ENCODE measurements around the gene SEZ6. TPM values are rescaled to one million over a fixed set of nuclear protein-coding genes. Genes with fewer than 3 reads are reported as not detected.

Gene SEZ6
- total RNA-seq, 1 donor from 2014 or later = 10.1 TPM

DNA sequence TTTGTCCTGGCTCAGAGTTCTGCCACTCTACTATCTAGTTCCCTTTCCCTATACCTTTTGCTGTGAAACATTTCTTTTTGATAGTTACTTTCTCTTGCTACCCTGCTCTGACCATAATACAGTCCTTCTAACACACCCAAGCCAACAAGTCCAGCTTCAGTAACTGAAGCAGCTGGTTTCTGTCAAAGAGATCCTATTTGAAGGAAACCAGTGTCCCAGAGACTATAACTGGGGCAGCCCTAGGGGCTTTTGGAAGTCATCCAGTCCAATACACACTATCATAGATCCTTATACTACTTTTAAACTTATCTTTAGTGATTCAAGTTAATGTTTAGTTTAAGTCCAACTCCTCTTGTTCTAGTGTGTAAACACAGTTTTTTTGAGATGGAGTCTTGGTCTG is 85.6 kb downstream of the SEZ6 start:
- Mint-ChIP-seq H3K9me3 (ENCODE audit: low read depth) (no peaks in the 10 kb centered on the region), H3K4me3 (ENCODE audit: low read depth) (no peak overlapping the region), H3K36me3 (ENCODE audit: insufficient read depth) (peaks cover 36% of the 10 kb centered on the region), H3K27ac (peak overlapping the region; percentile 67), H3K27me3 (no peaks in the 10 kb centered on the region), H3K4me1 (ENCODE audit: low read depth) (no peaks in the 10 kb centered on the region)
- no peak for DNase-seq (ENCODE audit: low spot score, unreplicated experiment)
- no peak for TF ChIP-seq CTCF (IDR thresholded peaks at IDR 0.05; ENCODE audit: unreplicated experiment)

DNA sequence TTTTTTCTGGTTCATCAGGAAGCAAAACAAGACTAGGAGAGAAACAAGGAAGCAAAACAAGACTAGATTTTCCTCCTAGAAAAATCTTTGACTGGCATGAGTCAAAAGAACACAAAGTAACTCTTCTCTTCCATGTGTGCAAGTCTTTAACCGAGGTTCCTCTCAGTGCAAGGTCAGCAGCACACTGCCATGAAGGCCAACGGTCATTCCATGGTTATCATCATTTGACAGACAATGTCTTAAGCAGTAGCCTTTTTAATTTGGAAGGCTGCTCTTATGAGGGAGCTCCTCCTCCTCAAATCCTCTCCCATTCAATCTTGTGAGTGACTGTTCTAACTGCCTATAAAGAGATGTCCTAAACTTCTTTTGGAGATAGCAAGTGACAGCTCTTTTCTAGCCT is 87.5 kb downstream of the SEZ6 start:
- peaks cover 36% of the 10 kb centered on the region for H3K36me3 Mint-ChIP-seq (ENCODE audit: insufficient read depth)
- H3K4me3 Mint-ChIP-seq (ENCODE audit: low read depth) = no peak overlapping the region
- H3K9me3 Mint-ChIP-seq (ENCODE audit: low read depth) = no peaks in the 10 kb centered on the region
- no peak for DNase-seq (ENCODE audit: low spot score, unreplicated experiment)
- TF ChIP-seq CTCF (IDR thresholded peaks at IDR 0.05; ENCODE audit: unreplicated experiment) = no peak
- H3K4me1 Mint-ChIP-seq (ENCODE audit: low read depth) = no peaks in the 10 kb centered on the region
- H3K27me3 Mint-ChIP-seq = no peaks in the 10 kb centered on the region
- no peak overlapping the region for H3K27ac Mint-ChIP-seq

DNA sequence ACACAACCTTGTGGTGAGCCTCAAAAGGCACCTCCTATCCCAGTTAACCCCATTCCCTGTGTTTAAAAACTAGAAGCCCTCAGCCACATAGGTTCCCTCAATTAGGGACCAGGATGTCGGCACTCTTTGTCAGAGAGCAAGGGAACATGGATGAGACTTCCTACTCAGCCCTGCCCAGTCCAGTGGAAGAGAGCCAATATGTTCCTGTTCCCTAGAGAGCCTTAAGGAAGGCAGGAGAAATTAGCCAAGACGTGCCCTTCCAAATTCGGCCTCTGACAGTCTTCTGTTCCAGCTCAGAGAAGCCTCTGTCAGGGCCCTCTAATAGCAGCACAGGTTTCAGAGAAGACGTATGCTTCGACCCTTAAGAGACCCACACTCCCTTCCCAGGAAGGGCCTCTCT is 88.4 kb downstream of the SEZ6 start:
- no peak for TF ChIP-seq CTCF (IDR thresholded peaks at IDR 0.05; ENCODE audit: unreplicated experiment)
- no peak for DNase-seq (ENCODE audit: low spot score, unreplicated experiment)
- peaks cover 39% of the 10 kb centered on the region for H3K36me3 Mint-ChIP-seq (ENCODE audit: insufficient read depth)
- H3K4me3 Mint-ChIP-seq (ENCODE audit: low read depth) = no peak overlapping the region
- no peaks in the 10 kb centered on the region for H3K9me3 Mint-ChIP-seq (ENCODE audit: low read depth)
- peak overlapping the region; percentile 74 for H3K27ac Mint-ChIP-seq
- no peaks in the 10 kb centered on the region for H3K27me3 Mint-ChIP-seq
- no peaks in the 10 kb centered on the region for H3K4me1 Mint-ChIP-seq (ENCODE audit: low read depth)

DNA sequence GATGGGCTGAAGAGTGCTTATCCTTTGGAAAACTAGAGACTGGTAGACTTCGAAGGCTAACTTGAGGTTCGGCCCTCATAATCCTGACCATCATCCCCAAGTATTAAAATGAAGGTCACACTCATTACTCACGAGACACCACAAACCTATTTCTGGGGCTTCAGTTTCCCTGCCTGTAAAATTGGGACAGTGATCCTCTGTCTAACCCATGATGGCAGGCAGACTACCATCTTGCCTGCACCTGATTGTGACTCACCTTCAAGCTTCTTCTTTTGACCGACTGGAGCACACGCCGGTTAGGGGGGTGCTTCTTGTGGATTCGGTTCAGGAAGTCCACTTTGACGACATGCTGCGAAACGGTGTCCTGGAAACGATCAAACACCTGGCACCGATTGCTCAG is 88.8 kb downstream of the SEZ6 start:
- TF ChIP-seq CTCF (IDR thresholded peaks at IDR 0.05; ENCODE audit: unreplicated experiment) = no peak
- no peak for DNase-seq (ENCODE audit: low spot score, unreplicated experiment)
- Mint-ChIP-seq H3K27me3 (no peaks in the 10 kb centered on the region), H3K4me1 (ENCODE audit: low read depth) (no peaks in the 10 kb centered on the region), H3K4me3 (ENCODE audit: low read depth) (no peak overlapping the region), H3K9me3 (ENCODE audit: low read depth) (no peaks in the 10 kb centered on the region), H3K36me3 (ENCODE audit: insufficient read depth) (peaks cover 39% of the 10 kb centered on the region), H3K27ac (peak overlapping the region; percentile 49)

DNA sequence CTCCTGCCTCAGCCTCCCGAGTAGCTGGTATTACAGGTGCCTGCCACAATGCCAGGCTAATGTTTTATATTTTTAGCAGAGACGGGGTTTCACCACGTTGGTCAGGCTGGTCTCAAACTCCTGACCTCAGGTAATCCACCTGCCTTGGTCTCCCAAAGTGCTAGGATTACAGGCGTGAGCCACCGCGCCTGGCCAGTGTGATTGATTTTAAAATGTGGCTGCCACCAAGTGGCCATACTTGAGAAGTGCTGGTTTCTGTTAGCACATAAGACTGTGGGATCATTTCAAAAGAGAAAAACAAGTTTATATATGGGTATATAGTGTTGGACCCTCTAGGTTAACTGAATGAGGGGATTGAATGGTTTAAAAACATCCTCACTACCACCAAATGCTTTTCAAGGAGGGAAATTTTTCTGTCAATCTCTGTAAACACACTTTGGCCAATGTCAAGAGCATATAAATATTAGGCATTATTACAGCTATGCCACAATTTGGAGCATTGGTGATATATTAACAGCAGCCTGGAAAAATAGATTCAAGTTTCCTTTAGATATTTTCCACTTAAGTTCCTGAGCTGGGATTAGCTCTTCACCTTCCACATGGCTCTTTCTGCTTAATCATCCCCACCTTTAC is 89.4 kb downstream of the SEZ6 start:
- Mint-ChIP-seq H3K27ac (peak overlapping the region; percentile 49), H3K4me1 (ENCODE audit: low read depth) (no peaks in the 10 kb centered on the region), H3K36me3 (ENCODE audit: insufficient read depth) (peaks cover 37% of the 10 kb centered on the region), H3K9me3 (ENCODE audit: low read depth) (no peaks in the 10 kb centered on the region), H3K27me3 (no peaks in the 10 kb centered on the region), H3K4me3 (ENCODE audit: low read depth) (no peak overlapping the region)
- TF ChIP-seq CTCF (IDR thresholded peaks at IDR 0.05; ENCODE audit: unreplicated experiment) = peak; percentile 74
- peak; percentile 25 for DNase-seq (ENCODE audit: low spot score, unreplicated experiment)

Data from progenitor cell of endocrine pancreas (in vitro differentiated cells).